ENCODE data around the gene RAB36. TPM values are rescaled to one million over a fixed set of nuclear protein-coding genes. Genes with fewer than 3 reads are reported as not detected.

Gene RAB36
- polyA plus RNA-seq, 1 donor (not counting 4 experiments of a cell fraction or from before 2014, with no cell fraction given), result 1.9 TPM

- peaks cover 14% of the 10 kb centered on the region for H3K4me1 ChIP-seq (ENCODE audit: control insufficient read depth, extremely low read depth, insufficient read depth, low read length)
- H3K9me1 ChIP-seq (ENCODE audit: control insufficient read depth, extremely low read depth, insufficient read depth, low read length), result peaks cover 5% of the 10 kb centered on the region
- peaks cover 5% of the 10 kb centered on the region for H4K20me1 ChIP-seq (ENCODE audit: control insufficient read depth, extremely low read depth, insufficient read depth, low read length)
- H3K27ac ChIP-seq (ENCODE audit: control insufficient read depth, insufficient read depth, low read length), result no peak overlapping the region
- FAIRE-seq (no peak), DNase-seq (ENCODE audit: low read depth, low spot score) (no peak)
- H3K79me2 ChIP-seq (ENCODE audit: control insufficient read depth, insufficient read depth, low read length), result peaks cover 89% of the 10 kb centered on the region
- H3K27me3 ChIP-seq (ENCODE audit: control insufficient read depth, extremely low read depth, insufficient read depth, low read length), result no peaks in the 10 kb centered on the region
- peaks cover 1 to 15% of the 10 kb centered on the region in 2 experiments for H3K36me3 ChIP-seq (ENCODE audit: control insufficient read depth in 2 of 2, extremely low read depth in 1 of 2, insufficient read depth in 2 of 2, low read length in 2 of 2)
- no peak overlapping the region for H2AFZ ChIP-seq (ENCODE audit: control insufficient read depth, low read length)
- dilution Hi-C loops (cut with MboI; ENCODE audit: extremely low pct_ligation_motif_present, low sequenced_read_pairs), result no loop called here
- H3K9me3 ChIP-seq (ENCODE audit: control insufficient read depth, low read depth, low read length), result no peaks in the 10 kb centered on the region
- TF ChIP-seq CTCF (optimal IDR thresholded peaks at IDR 0.05 in 1 of 3, IDR thresholded peaks at IDR 0.05 in 1 of 3, conservative IDR thresholded peaks at IDR 0.05 in 1 of 3; ENCODE audit: extremely low read depth in 1 of 3, insufficient read depth in 2 of 3, low read length in 3 of 3), result no peak
- TF ChIP-seq EZH2 (IDR thresholded peaks at IDR 0.05; ENCODE audit: low read length), result no peak
- no peak overlapping the region for H3K4me3 ChIP-seq (ENCODE audit: control insufficient read depth in 2 of 3, extremely low read depth in 1 of 3, insufficient read depth in 2 of 3, low read depth in 1 of 3, low read length in 3 of 3)
- no peak overlapping the region for H3K4me2 ChIP-seq (ENCODE audit: control insufficient read depth, extremely low read depth, insufficient read depth, low read depth, low read length)
- H3K9ac ChIP-seq (ENCODE audit: control insufficient read depth, extremely low read depth, insufficient read depth, low read length), result no peak overlapping the region
Observed at GRCh38 chr22:23196165-23196564, 50.9 kb downstream of the RAB36 start.

- Histone ChIP-seq H3K27me3 (ENCODE audit: control insufficient read depth, extremely low read depth, insufficient read depth, low read length) (no peaks in the 10 kb centered on the region), H3K36me3 (ENCODE audit: control insufficient read depth in 2 of 2, extremely low read depth in 1 of 2, insufficient read depth in 2 of 2, low read length in 2 of 2) (peaks cover 1 to 12% of the 10 kb centered on the region in 2 experiments), H2AFZ (ENCODE audit: control insufficient read depth, low read length) (no peak overlapping the region), H3K27ac (ENCODE audit: control insufficient read depth, insufficient read depth, low read length) (no peak overlapping the region), H4K20me1 (ENCODE audit: control insufficient read depth, extremely low read depth, insufficient read depth, low read length) (peaks cover 6% of the 10 kb centered on the region), H3K79me2 (ENCODE audit: control insufficient read depth, insufficient read depth, low read length) (peaks cover 83% of the 10 kb centered on the region), H3K9me1 (ENCODE audit: control insufficient read depth, extremely low read depth, insufficient read depth, low read length) (peaks cover 5% of the 10 kb centered on the region), H3K4me3 (ENCODE audit: control insufficient read depth in 2 of 3, extremely low read depth in 1 of 3, insufficient read depth in 2 of 3, low read depth in 1 of 3, low read length in 3 of 3) (no peak overlapping the region), H3K4me2 (ENCODE audit: control insufficient read depth, extremely low read depth, insufficient read depth, low read depth, low read length) (no peak overlapping the region), H3K9ac (ENCODE audit: control insufficient read depth, extremely low read depth, insufficient read depth, low read length) (no peak overlapping the region), H3K9me3 (ENCODE audit: control insufficient read depth, low read depth, low read length) (no peaks in the 10 kb centered on the region), H3K4me1 (ENCODE audit: control insufficient read depth, extremely low read depth, insufficient read depth, low read length) (peaks cover 14% of the 10 kb centered on the region)
- TF ChIP-seq EZH2 (IDR thresholded peaks at IDR 0.05; ENCODE audit: low read length), result no peak
- no peak for TF ChIP-seq CTCF (optimal IDR thresholded peaks at IDR 0.05 in 1 of 3, IDR thresholded peaks at IDR 0.05 in 1 of 3, conservative IDR thresholded peaks at IDR 0.05 in 1 of 3; ENCODE audit: extremely low read depth in 1 of 3, insufficient read depth in 2 of 3, low read length in 3 of 3)
- no peak for FAIRE-seq
- no peak for DNase-seq (ENCODE audit: low read depth, low spot score)
- dilution Hi-C loops (cut with MboI; ENCODE audit: extremely low pct_ligation_motif_present, low sequenced_read_pairs), result no loop called here
Observed at GRCh38 chr22:23197836-23198235, 52.6 kb downstream of the RAB36 start.

Data from keratinocyte (primary cell).